ENCODE data around the gene NR2F2. TPM values are rescaled to one million over a fixed set of nuclear protein-coding genes. Genes with fewer than 3 reads are reported as not detected.

NR2F2 gene
- 11.8 and 21.5 TPM in 2 replicates for total RNA-seq

DNA sequence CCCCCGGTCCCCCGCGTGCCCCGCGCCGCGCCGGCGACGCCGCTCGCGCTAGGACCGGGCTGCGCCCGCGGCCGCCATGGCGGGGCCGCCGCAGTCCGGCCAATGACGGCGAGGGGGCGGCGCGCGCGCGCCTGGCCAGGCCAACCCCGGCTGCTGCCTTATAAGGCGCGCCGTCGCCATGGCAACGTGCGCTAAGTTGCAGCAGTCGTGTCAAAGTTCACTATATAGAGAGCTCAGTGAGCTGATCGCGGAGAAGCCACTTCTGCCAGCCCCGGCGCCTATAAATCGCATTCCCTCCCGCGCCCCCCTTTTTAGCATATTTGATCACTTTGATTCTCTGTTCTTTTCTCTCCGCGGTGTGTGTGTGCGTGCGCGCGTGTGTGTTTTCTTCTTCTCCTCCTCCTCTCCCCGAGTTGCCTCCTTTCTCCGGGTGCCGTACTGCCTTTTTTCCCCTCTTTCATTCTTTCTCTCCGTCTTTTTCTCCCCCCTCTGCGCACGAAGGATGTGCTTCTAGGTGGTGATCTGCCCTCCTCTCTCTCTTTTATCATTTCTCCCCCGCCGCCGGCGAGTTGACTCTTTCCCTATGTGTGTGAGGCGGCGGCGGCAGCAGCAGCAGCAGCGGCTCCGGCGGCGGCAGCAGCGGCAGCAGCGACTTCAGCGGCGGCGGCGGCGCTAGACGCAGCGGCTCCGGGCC, at the start of gene NR2F2:
Gene NR2F2, plus strand, starts transcription at position 251 of the 694 bp plus-strand sequence. CDS start 1,406 bp downstream, outside the sequence.

